Suprapubic skin (tissue), 4 donors: ENCODE data around the gene CDC42SE2. TPM values are rescaled to one million over a fixed set of nuclear protein-coding genes. Genes with fewer than 3 reads are reported as not detected.
"Not testable (repeated sequence)": the region's sequence is repeated elsewhere in the genome, so short reads cannot be mapped to it uniquely, and the experiment has no call there.

ENCODE experiments used
- DNase-seq, 2 donors: peaks; one replicate each; pipeline ENCODE4 v3.0.0-alpha.2; 2019; ENCODE audit warnings: low spot score in 2 of 2
- H3K27ac ChIP-seq: fragments of 200-600 bp; sonication (generic); one replicate; pipeline ENCODE4 v1.5.1; 2019
- H3K27me3 ChIP-seq: fragments of 200-600 bp; sonication (generic); one replicate; pipeline ENCODE4 v1.5.1; 2019
- H3K36me3 ChIP-seq: fragments of 200-600 bp; sonication (generic); one replicate; pipeline ENCODE4 v1.5.1; 2019
- H3K4me1 ChIP-seq: fragments of 200-600 bp; sonication (generic); one replicate; pipeline ENCODE4 v1.5.1; 2019
- H3K4me3 ChIP-seq: fragments of 200-600 bp; sonication (generic); one replicate; pipeline ENCODE4 v1.5.1; 2019; ENCODE audit warnings: mild to moderate bottlenecking
- H3K9me3 ChIP-seq: fragments of 200-600 bp; sonication (generic); one replicate; pipeline ENCODE4 v1.5.1; 2019
- EP300 ChIP-seq: sonication (generic); formaldehyde crosslinking; IDR thresholded peaks from one replicate; pipeline ENCODE4 v1.6.1; 2017; ENCODE audit warnings: antibody characterized with exemption
- POLR2A ChIP-seq, 2 donors: fragments of 450-650 bp; IDR thresholded peaks; one replicate each; pipeline ENCODE4 v1.6.1; 2017; ENCODE audit warnings: antibody characterized with exemption in 2 of 2, mild to moderate bottlenecking in 2 of 2, moderate library complexity in 2 of 2
- POLR2AphosphoS5 ChIP-seq, 3 donors: sonication (generic); formaldehyde crosslinking; IDR thresholded peaks; one replicate each; pipeline ENCODE4 v1.6.1; 2017; ENCODE audit warnings: antibody characterized with exemption in 3 of 3
- WGBS: methylation state at CpG from one replicate; pipeline ENCODE4 v1.1.5; 2018; 5-methylcytosine and 5-hydroxymethylcytosine counted together
- total RNA-seq, 4 donors: library from RNA; depleted of rRNA; stranded (reverse); fragments of >200 nt; gene quantifications; one replicate each; pipeline ENCODE4 v1.1.0, GENCODE V29; 2016
- TF ChIP-seq, protein P1 (sequence below), 2 donors: fragments of 200-600 bp in 1 of 2; fragments of 450-650 bp in 1 of 2; sonication (generic) in 1 of 2; IDR thresholded peaks; one replicate each; pipeline ENCODE4 v1.5.1; 2016 to 2019; ENCODE audit warnings: antibody characterized with exemption in 2 of 2, mild to moderate bottlenecking in 1 of 2, moderate library complexity in 1 of 2

The CDC42SE2 gene
- total RNA-seq, 4 donors from 2014 or later = 32.4 to 46.6 (median 36.7) TPM

DNA sequence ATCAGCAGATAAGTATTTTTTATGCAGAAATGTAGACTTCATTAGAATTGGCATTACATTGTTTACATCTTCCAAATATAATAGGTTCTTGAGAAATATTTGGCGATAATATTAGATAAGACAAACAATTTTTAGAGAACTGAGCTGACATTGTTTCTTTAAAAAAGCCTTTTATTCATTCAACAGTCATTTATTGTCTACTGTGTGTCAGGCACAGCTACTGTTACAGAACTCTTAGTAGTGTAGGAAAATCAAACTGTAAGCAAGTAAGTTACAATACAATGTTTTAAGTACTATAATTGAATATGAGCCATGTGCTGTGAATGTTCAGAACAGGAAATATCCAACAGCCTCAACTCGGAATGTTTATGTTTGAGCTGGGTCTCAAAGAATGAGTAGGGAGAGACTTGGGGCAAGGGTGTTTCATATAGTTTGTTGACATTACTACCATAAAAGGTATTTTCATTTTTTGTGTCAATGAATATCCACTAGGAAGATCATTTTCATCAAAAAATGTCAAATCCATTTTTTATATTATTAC lies 114.0 kb downstream of the CDC42SE2 start:
- 68% methylated on average over 2 of the region's 2 CpGs for WGBS
- no peak overlapping the region for H3K27ac ChIP-seq
- TF ChIP-seq POLR2A (IDR thresholded peaks at IDR 0.05) (no peak), POLR2AphosphoS5 (IDR thresholded peaks at IDR 0.05) (no peak), EP300 (no peak)
- TF ChIP-seq, protein P1, sequence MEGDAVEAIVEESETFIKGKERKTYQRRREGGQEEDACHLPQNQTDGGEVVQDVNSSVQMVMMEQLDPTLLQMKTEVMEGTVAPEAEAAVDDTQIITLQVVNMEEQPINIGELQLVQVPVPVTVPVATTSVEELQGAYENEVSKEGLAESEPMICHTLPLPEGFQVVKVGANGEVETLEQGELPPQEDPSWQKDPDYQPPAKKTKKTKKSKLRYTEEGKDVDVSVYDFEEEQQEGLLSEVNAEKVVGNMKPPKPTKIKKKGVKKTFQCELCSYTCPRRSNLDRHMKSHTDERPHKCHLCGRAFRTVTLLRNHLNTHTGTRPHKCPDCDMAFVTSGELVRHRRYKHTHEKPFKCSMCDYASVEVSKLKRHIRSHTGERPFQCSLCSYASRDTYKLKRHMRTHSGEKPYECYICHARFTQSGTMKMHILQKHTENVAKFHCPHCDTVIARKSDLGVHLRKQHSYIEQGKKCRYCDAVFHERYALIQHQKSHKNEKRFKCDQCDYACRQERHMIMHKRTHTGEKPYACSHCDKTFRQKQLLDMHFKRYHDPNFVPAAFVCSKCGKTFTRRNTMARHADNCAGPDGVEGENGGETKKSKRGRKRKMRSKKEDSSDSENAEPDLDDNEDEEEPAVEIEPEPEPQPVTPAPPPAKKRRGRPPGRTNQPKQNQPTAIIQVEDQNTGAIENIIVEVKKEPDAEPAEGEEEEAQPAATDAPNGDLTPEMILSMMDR (IDR thresholded peaks at IDR 0.05) = no peak

DNA sequence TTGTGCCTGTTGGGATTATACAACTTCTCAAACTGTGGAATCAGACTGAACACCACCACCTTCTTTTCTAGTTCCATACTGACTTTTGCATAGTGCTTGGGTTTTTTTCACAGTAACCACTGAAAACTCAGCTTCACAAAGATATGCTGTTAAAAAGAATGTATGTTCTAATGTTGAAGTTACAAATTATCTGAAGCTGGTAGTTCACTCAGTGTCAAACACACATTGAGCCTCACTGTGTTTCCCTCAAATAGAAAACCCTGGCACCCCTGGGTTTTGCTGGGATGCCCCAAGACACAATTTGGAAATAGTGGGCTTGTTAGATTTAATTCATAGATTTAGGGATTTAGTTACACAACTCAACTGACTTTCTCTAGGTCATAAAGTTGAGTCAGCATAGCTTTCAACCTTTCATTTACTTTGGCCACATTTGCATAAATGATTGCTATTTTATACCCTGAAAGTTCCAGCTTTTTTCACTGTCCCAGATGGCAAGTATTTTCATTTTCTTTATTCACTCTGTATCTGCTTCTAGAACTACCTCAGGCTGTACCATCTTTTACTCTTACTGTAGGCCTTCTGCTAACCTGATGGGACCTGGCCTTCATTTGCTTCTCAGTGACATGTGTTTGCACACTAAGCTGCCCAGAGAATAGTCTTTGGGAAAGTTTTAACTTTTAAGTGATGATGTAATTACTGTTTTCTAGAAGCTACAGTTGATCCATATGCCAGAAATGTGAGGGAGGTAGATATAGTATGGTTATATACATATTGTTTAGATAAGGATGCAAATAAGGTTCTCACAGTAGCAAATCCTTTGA lies 115.1 kb downstream of the CDC42SE2 start:
- DNase-seq = no peak
- TF ChIP-seq POLR2A (IDR thresholded peaks at IDR 0.05) (no peak), POLR2AphosphoS5 (IDR thresholded peaks at IDR 0.05) (no peak), EP300 (no peak)
- TF ChIP-seq, protein P1 (IDR thresholded peaks at IDR 0.05) = no peak
- H3K4me1 ChIP-seq = peaks cover 29% of the 10 kb centered on the region
- no peaks in the 10 kb centered on the region for H3K27me3 ChIP-seq
- peak overlapping the region; percentile 64 for H3K27ac ChIP-seq
- no peaks in the 10 kb centered on the region for H3K36me3 ChIP-seq
- no peak overlapping the region for H3K4me3 ChIP-seq
- no peaks in the 10 kb centered on the region for H3K9me3 ChIP-seq

More for the DNA sequence above, 114.0 kb downstream of the CDC42SE2 start:
- no peak overlapping the region for H3K4me3 ChIP-seq
- DNase-seq = no peak
- no peaks in the 10 kb centered on the region for H3K27me3 ChIP-seq
- peaks cover 29% of the 10 kb centered on the region for H3K4me1 ChIP-seq
- H3K9me3 ChIP-seq = no peaks in the 10 kb centered on the region
- no peaks in the 10 kb centered on the region for H3K36me3 ChIP-seq

DNA sequence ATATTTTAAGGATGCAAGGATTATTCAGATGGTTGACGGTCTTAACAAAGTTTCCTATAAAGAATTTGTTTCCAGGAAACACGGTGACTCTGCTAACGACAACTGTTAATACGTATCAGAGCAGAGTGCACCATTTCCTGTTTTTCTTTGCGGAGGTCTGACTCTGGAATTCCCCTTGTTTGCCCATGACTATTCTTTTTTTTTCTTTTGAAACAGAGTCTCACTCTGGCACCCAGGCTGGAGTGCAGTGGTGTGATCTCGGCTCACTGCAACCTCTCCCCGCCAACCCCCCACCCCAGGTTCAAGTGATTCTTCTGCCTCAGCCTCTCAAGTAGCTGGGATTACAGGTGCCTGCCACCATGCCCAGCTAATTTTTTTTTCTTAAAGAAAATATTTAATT lies 115.9 kb downstream of the CDC42SE2 start:
- H3K27me3 ChIP-seq = no peaks in the 10 kb centered on the region
- H3K36me3 ChIP-seq = no peaks in the 10 kb centered on the region
- H3K9me3 ChIP-seq = no peaks in the 10 kb centered on the region
- H3K4me1 ChIP-seq = peaks cover 29% of the 10 kb centered on the region
- WGBS = 69% methylated on average over 7 of the region's 7 CpGs
- H3K4me3 ChIP-seq = no peak overlapping the region
- H3K27ac ChIP-seq = peak overlapping the region; percentile 64
- no peak for TF ChIP-seq POLR2AphosphoS5 (IDR thresholded peaks at IDR 0.05)
- TF ChIP-seq POLR2A (IDR thresholded peaks at IDR 0.05) = no peak
- TF ChIP-seq EP300 = no peak
- TF ChIP-seq, protein P1 (IDR thresholded peaks at IDR 0.05) = no peak
- no peak for DNase-seq

- H3K4me1 ChIP-seq = peaks cover 29% of the 10 kb centered on the region
- not testable (repeated sequence) for DNase-seq, H3K27me3 ChIP-seq, H3K27ac ChIP-seq, H3K4me3 ChIP-seq, H3K9me3 ChIP-seq, H3K36me3 ChIP-seq
- 85% methylated on average over 2 of the region's 2 CpGs for WGBS
Measured at GRCh38 chr5:131380238-131380637, 116.4 kb downstream of the CDC42SE2 start.

DNA sequence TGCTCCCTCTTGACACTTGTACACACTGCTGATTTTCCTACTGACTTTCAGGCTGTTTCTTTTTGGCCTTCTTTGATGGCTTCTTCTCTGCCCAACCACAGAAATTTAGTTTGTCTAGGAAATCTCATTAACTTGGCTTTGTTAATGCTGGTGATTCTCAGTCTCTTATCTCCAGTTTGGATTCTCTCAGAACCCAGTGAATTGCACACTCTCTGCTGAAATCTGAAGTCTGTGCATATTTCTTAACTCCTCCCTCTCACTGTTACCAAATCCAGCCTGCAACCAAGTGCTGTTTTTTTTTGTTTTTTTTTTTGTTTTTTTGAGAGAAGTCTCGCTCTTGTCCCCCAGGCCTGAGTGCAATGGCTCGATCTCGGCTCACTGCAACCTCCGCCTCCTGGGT lies 117.2 kb downstream of the CDC42SE2 start:
- H3K27ac ChIP-seq = no peak overlapping the region
- no peak for DNase-seq
- no peaks in the 10 kb centered on the region for H3K9me3 ChIP-seq
- H3K4me3 ChIP-seq = no peak overlapping the region
- 100% methylated on average over 4 of the region's 4 CpGs for WGBS
- TF ChIP-seq EP300 (no peak), POLR2A (IDR thresholded peaks at IDR 0.05) (no peak), POLR2AphosphoS5 (IDR thresholded peaks at IDR 0.05) (no peak)
- TF ChIP-seq, protein P1 (IDR thresholded peaks at IDR 0.05) = no peak
- H3K36me3 ChIP-seq = peaks cover 7% of the 10 kb centered on the region
- no peaks in the 10 kb centered on the region for H3K27me3 ChIP-seq
- peaks cover 29% of the 10 kb centered on the region for H3K4me1 ChIP-seq
